HCT116 (cell line): ENCODE results near the gene CRACDL. TPM values are rescaled to one million over a fixed set of nuclear protein-coding genes. Genes with fewer than 3 reads are reported as not detected.

Experiments used
- ATAC-seq: fragments of 200-7000 bp; cut with Tn5 transposase; 2 replicates; pipeline ENCODE4 v1.9.1; 2020; ENCODE audit warnings: mild to moderate bottlenecking, moderate library complexity
- BruUV-seq: library from RNA; stranded (reverse); fragments of 400-500 nt; replicated peaks from 2 replicates; lab custom pipeline; 2021; lab: Mats Ljungman, UMichigan
- CTCF ChIA-PET: fragments of 300-600 bp; sonication (Branson Sonifier 250); formaldehyde crosslinking; loops from one replicate; lab custom pipeline; 2021; ENCODE audit warnings: antibody characterized with exemption; lab: Charles Lee
- POLR2A ChIA-PET: fragments of 300-600, 350-600 bp; sonication (Branson Sonifier 250); formaldehyde crosslinking; loops from one replicate; lab custom pipeline; 2021; ENCODE audit warnings: antibody characterized with exemption; lab: Charles Lee
- RAD21 ChIA-PET, 2 experiments: fragments of 300-600 bp; sonication (Branson Sonifier 250); formaldehyde crosslinking; loops; one replicate each; lab custom pipeline; 2023; ENCODE audit warnings: low total read pairs in 2 of 2; ENCODE audit not compliant: uncharacterized antibody in 2 of 2, unreplicated experiment in 2 of 2, low non-redundant PET in 1 of 2; lab: Charles Lee
- DNase-seq: peaks from one replicate; pipeline ENCODE4 v3.0.0-alpha.2; 2010; ENCODE audit warnings: low read depth, low spot score
- H2AFZ ChIP-seq: fragments of 200-600 bp; shearing (Covaris generic), sonication (generic); 2 replicates; pipeline ENCODE4 v1.6.1; 2017; ENCODE audit warnings: low read depth, mixed run types, mixed read lengths, antibody characterized with exemption, low read length; ENCODE audit not compliant: poor library complexity, severe bottlenecking
- H3K27ac ChIP-seq: 2 replicates; pipeline ENCODE4 v1.5.1; 2012; ENCODE audit warnings: low read depth, low read length
- H3K27me3 ChIP-seq: fragments of 200-600 bp; sonication (generic); 2 replicates; pipeline ENCODE4 v1.6.1; 2016; ENCODE audit warnings: mixed run types, low read length, mixed read lengths; ENCODE audit not compliant: insufficient read depth
- H3K36me3 ChIP-seq, 2 experiments: fragments of 200-500 bp in 1 of 2; fragments of 200-600 bp in 1 of 2; sonication (Bioruptor generic) in 1 of 2; sonication (generic) in 1 of 2; 2 replicates each; pipeline versions ENCODE4 v1.5.1 to v1.6.1; 2014 to 2016; ENCODE audit warnings: low read length in 2 of 2, inconsistent platforms in 1 of 2, mixed read lengths in 1 of 2, mixed run types in 1 of 2; ENCODE audit not compliant: insufficient read depth in 2 of 2, control insufficient read depth in 1 of 2
- H3K4me1 ChIP-seq, 2 experiments: fragments of 200-600 bp in 1 of 2; sonication (generic) in 1 of 2; 2 replicates each; pipeline versions ENCODE4 v1.5.1 to v1.6.1; 2012 to 2017; ENCODE audit warnings: low read length in 2 of 2, inconsistent platforms in 1 of 2, mild to moderate bottlenecking in 1 of 2, mixed read lengths in 1 of 2, mixed run types in 1 of 2, moderate library complexity in 1 of 2; ENCODE audit not compliant: insufficient read depth in 2 of 2, control insufficient read depth in 1 of 2
- H3K4me2 ChIP-seq: fragments of 200-600 bp; sonication (generic); 2 replicates; pipeline ENCODE4 v1.6.1; 2017; ENCODE audit warnings: mixed run types, low read length, mixed read lengths
- H3K4me3 ChIP-seq, 2 experiments: fragments of 200-600 bp in 1 of 2; sonication (generic) in 1 of 2; replicated peaks in 1 of 2; 2 replicates each; pipeline ENCODE4 v1.5.1; 2011 to 2016; ENCODE audit warnings: low read length in 2 of 2, control low read depth in 1 of 2, low read depth in 1 of 2, mild to moderate bottlenecking in 1 of 2, mixed read lengths in 1 of 2, mixed run types in 1 of 2
- H3K79me2 ChIP-seq: fragments of 200-600 bp; sonication (generic); 2 replicates; pipeline ENCODE4 v1.6.1; 2017; ENCODE audit warnings: mild to moderate bottlenecking, mixed run types, low read length, moderate library complexity, mixed read lengths; ENCODE audit not compliant: insufficient read depth
- H3K9ac ChIP-seq: fragments of 200-600 bp; sonication (generic); 2 replicates; pipeline ENCODE4 v1.6.1; 2016; ENCODE audit warnings: low read length, mixed read lengths
- H3K9me2 ChIP-seq: fragments of 200-600 bp; sonication (generic), shearing (Covaris generic); 2 replicates; pipeline ENCODE4 v1.6.1; 2017; ENCODE audit warnings: mixed run types, mild to moderate bottlenecking, moderate library complexity; ENCODE audit not compliant: insufficient read depth
- H3K9me3 ChIP-seq, 2 experiments: fragments of 200-500 bp in 1 of 2; fragments of 200-600 bp in 1 of 2; sonication (Bioruptor generic) in 1 of 2; sonication (generic) in 1 of 2; 2 replicates each; pipeline ENCODE4 v1.6.1; 2014 to 2017; ENCODE audit warnings: low read length in 2 of 2, mixed read lengths in 2 of 2, inconsistent platforms in 1 of 2, low read depth in 1 of 2, mild to moderate bottlenecking in 1 of 2, mixed run types in 1 of 2, moderate library complexity in 1 of 2; ENCODE audit not compliant: control insufficient read depth in 1 of 2, insufficient read depth in 1 of 2
- H4K20me1 ChIP-seq: fragments of 200-600 bp; sonication (generic), shearing (Covaris generic); 2 replicates; pipeline ENCODE4 v1.6.1; 2017; ENCODE audit warnings: mixed run types, mild to moderate bottlenecking, moderate library complexity; ENCODE audit not compliant: insufficient read depth
- CBX3 ChIP-seq: IDR thresholded peaks from 2 replicates; pipeline ENCODE4 v1.6.1; 2012; ENCODE audit warnings: low read depth
- CEBPB ChIP-seq: IDR thresholded peaks from 2 replicates; pipeline ENCODE4 v1.6.1; 2012; ENCODE audit warnings: low read depth
- EGR1 ChIP-seq: IDR thresholded peaks from 2 replicates; pipeline ENCODE4 v1.6.1; 2012; ENCODE audit warnings: low read depth
- ELF1 ChIP-seq: IDR thresholded peaks from 2 replicates; pipeline ENCODE4 v1.6.1; 2012; ENCODE audit warnings: low read depth, borderline replicate concordance
- EZH2phosphoT487 ChIP-seq: fragments of 200-600 bp; IDR thresholded peaks from 2 replicates; pipeline ENCODE4 v1.6.1; 2018; ENCODE audit warnings: antibody characterized with exemption, borderline replicate concordance
- FOSL1 ChIP-seq: IDR thresholded peaks from 2 replicates; pipeline ENCODE4 v1.6.1; 2012; ENCODE audit warnings: low read depth
- POLR2AphosphoS5 ChIP-seq: IDR thresholded peaks from 2 replicates; pipeline ENCODE4 v1.6.1; 2011; ENCODE audit warnings: mild to moderate bottlenecking, low read depth, low read length, moderate library complexity
- RAD21 ChIP-seq: IDR thresholded peaks from 2 replicates; pipeline ENCODE4 v1.6.1; 2012; ENCODE audit warnings: low read depth, mild to moderate bottlenecking
- REST ChIP-seq: IDR thresholded peaks from 2 replicates; pipeline ENCODE4 v1.6.1; 2012; ENCODE audit warnings: low read depth
- TCF7L2 ChIP-seq: IDR thresholded peaks from 2 replicates; pipeline ENCODE4 v1.7.0; 2011; ENCODE audit warnings: borderline replicate concordance, inconsistent platforms; ENCODE audit not compliant: insufficient read depth, insufficient read length; ENCODE audit errors: extremely low read depth
- YY1 ChIP-seq: IDR thresholded peaks from 2 replicates; pipeline ENCODE4 v1.6.1; 2011; ENCODE audit warnings: low read length, low read depth, moderate library complexity, mild to moderate bottlenecking; ENCODE audit not compliant: insufficient replicate concordance; ENCODE audit errors: extremely low read depth
- ZBTB33 ChIP-seq: IDR thresholded peaks from 2 replicates; pipeline ENCODE4 v1.6.1; 2011; ENCODE audit warnings: mild to moderate bottlenecking, low read length, moderate library complexity; ENCODE audit not compliant: insufficient replicate concordance; ENCODE audit errors: extremely low read depth
- ZFX ChIP-seq: fragments of 450-650 bp; IDR thresholded peaks from 2 replicates; pipeline ENCODE4 v1.6.1; 2017
- intact Hi-C: fragments of 100-400 bp; cut with micrococcal nuclease; formaldehyde crosslinking; loops from 2 replicates; pipeline ENCODE4 v1.10.0; 2022
- total RNA-seq: library from RNA; stranded (reverse); gene quantifications from one replicate; pipeline ENCODE4 v1.2.1, GENCODE V29; 2021; ENCODE audit not compliant: unreplicated experiment
- TF ChIP-seq, protein P1 (sequence below): IDR thresholded peaks from 2 replicates; pipeline ENCODE4 v1.6.1; 2012

Gene CRACDL
- total RNA-seq, 1 experiment from 2014 or later = 1.1 TPM

DNA sequence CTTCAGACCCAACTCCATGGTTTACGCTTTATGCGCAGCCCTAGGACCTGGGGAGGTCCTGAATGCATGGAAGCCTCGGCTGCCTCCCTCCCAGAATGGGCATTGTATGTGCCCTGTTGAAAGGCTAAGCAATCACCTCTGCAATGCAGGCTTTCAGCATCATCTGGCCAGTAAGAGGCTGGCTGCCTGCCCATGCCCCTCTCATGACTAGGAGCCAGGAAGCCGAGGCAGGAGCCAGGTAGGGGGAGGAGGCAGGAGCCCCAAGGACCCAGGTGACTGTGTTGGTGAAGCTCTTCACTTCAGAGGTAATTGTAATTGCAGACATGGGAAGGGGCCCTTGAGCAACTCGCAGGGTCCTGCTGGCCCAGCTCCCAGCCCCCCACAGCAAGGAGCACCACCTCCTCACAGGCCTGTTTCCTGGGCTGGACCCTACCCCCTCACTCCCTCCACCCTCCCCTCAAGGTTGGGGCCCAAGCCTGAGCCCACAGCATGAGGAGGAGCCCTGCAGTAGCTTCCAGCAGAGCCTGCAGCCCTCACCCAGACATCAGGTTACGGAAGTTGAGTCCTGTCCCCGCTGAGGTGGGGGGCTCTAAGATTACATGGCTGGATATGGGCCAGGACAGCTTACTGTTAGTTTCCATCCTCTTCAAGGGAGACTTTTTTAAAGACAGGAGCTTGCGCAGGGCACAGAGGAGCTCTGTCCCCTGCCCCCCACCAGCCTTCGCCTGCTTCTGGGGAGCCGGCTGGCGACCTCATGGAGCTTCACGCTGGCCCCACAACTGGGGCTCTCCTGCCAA lies 21.9 kb downstream of the CRACDL start:
- no TSS peak for BruUV-seq
- ATAC-seq = no peak

More for the DNA sequence above, 21.9 kb downstream of the CRACDL start:
- no peaks in the 10 kb centered on the region for H3K9me3 ChIP-seq
- H3K79me2 ChIP-seq = no peaks in the 10 kb centered on the region
- DNase-seq = no peak
- RAD21 ChIA-PET = no interaction called here
- H3K9ac ChIP-seq = no peak overlapping the region
- POLR2A ChIA-PET = no interaction called here
- no peak for TF ChIP-seq YY1
- TF ChIP-seq ZBTB33 = no peak
- no peak for TF ChIP-seq RAD21
- TF ChIP-seq CEBPB = no peak
- TF ChIP-seq EZH2phosphoT487 = no peak
- no peak for TF ChIP-seq ELF1
- no peak for TF ChIP-seq REST
- no peak for TF ChIP-seq CBX3
- TF ChIP-seq, protein P1, sequence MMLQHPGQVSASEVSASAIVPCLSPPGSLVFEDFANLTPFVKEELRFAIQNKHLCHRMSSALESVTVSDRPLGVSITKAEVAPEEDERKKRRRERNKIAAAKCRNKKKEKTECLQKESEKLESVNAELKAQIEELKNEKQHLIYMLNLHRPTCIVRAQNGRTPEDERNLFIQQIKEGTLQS = no peak
- no peak for TF ChIP-seq FOSL1
- TF ChIP-seq POLR2AphosphoS5 = no peak
- TF ChIP-seq TCF7L2 = no peak
- TF ChIP-seq EGR1 = no peak
- no peak for TF ChIP-seq ZFX
- TF ChIP-seq, all 23 proteins: peak for 0
- Histone ChIP-seq H3K27ac (no peak overlapping the region), H3K27me3 (no peaks in the 10 kb centered on the region), H4K20me1 (no peaks in the 10 kb centered on the region), H3K4me3 (no peak overlapping the region), H3K9me2 (no peaks in the 10 kb centered on the region), H3K4me1 (peaks cover 31 to 47% of the 10 kb centered on the region in 2 experiments), H3K4me2 (no peak overlapping the region), H3K36me3 (no peaks in the 10 kb centered on the region), H2AFZ (no peak overlapping the region)
- intact Hi-C loops = no loop called here
- CTCF ChIA-PET = no interaction called here
